ENCODE data around the gene POLD1.

DNA sequence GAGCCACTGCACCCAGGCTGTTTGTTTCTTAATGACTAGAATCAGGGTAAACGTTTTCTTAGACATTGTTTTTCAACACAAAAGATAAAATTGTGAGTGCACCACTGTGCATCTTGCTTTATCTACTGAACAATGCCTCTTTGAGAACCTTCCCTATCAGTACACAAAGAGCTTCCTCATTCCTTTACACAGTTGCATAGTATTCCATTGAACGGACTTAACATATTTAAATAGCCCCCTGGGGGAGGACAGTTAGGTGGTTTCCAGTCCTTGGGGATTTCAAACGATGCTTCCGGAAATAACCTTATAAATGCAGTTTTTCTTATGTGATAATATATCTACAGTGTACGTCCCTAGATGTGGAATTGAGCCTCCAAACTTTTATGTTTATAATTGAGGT, 8.6 kb downstream of the POLD1 start:
- TF ChIP-seq, protein P1, sequence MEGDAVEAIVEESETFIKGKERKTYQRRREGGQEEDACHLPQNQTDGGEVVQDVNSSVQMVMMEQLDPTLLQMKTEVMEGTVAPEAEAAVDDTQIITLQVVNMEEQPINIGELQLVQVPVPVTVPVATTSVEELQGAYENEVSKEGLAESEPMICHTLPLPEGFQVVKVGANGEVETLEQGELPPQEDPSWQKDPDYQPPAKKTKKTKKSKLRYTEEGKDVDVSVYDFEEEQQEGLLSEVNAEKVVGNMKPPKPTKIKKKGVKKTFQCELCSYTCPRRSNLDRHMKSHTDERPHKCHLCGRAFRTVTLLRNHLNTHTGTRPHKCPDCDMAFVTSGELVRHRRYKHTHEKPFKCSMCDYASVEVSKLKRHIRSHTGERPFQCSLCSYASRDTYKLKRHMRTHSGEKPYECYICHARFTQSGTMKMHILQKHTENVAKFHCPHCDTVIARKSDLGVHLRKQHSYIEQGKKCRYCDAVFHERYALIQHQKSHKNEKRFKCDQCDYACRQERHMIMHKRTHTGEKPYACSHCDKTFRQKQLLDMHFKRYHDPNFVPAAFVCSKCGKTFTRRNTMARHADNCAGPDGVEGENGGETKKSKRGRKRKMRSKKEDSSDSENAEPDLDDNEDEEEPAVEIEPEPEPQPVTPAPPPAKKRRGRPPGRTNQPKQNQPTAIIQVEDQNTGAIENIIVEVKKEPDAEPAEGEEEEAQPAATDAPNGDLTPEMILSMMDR (IDR thresholded peaks at IDR 0.05 in 8 of 11, conservative IDR thresholded peaks at IDR 0.05 in 3 of 11), result no peak
- TF ChIP-seq POLR2A (IDR thresholded peaks at IDR 0.05) (no peak), POLR2AphosphoS5 (IDR thresholded peaks at IDR 0.05) (no peak)
